Large intestine (tissue), 3 donors: ENCODE data around the gene AFMID. TPM values are rescaled to one million over a fixed set of nuclear protein-coding genes. Genes with fewer than 3 reads are reported as not detected.

ENCODE experiments used
- DNase-seq, 2 donors: peaks; one replicate each; pipeline versions ENCODE4 v3.0.0 to v3.0.0-alpha.2; 2013
- H3K27ac ChIP-seq: one replicate; pipeline ENCODE4 v1.5.1; 2013; ENCODE audit warnings: low read length
- H3K27me3 ChIP-seq: 2 replicates; pipeline ENCODE4 v1.6.1; 2013; ENCODE audit warnings: low read length; ENCODE audit not compliant: control insufficient read depth, insufficient read depth
- H3K36me3 ChIP-seq: 2 replicates; pipeline ENCODE4 v1.6.1; 2013; ENCODE audit warnings: low read length; ENCODE audit not compliant: control insufficient read depth, insufficient read depth
- H3K4me1 ChIP-seq: one replicate; pipeline ENCODE4 v1.6.1; 2013; ENCODE audit warnings: low read length; ENCODE audit not compliant: control insufficient read depth, insufficient read depth
- H3K4me3 ChIP-seq: one replicate; pipeline ENCODE4 v1.5.1; 2013; ENCODE audit warnings: low read length
- H3K9me3 ChIP-seq: one replicate; pipeline ENCODE4 v1.6.1; 2013; ENCODE audit warnings: mild to moderate bottlenecking, low read depth, low read length, moderate library complexity; ENCODE audit not compliant: control insufficient read depth
- WGBS: methylation state at CpG from one replicate; pipeline ENCODE4 v1.1.5; 2013; ENCODE audit warnings: low lambda C conversion rate; ENCODE audit not compliant: insufficient coverage; 5-methylcytosine and 5-hydroxymethylcytosine counted together
- polyA plus RNA-seq: library from polyadenylated mRNA; unstranded; fragments of 120-200 nt; gene quantifications from one replicate; pipeline ENCODE4 v1.2.1, GENCODE V29; 2013

AFMID gene
- polyA plus RNA-seq, 1 donor, result 50.8 TPM

- H3K4me1 ChIP-seq, result peaks cover 29% of the 10 kb centered on the region
Measured at GRCh38 chr17:78256707-78257591, 69.8 kb downstream of the AFMID start.

More at GRCh38 chr17:78256707-78257591, 69.8 kb downstream of the AFMID start:
- Histone ChIP-seq H3K9me3 (peaks cover 3% of the 10 kb centered on the region), H3K27me3 (no peaks in the 10 kb centered on the region), H3K27ac (no peak overlapping the region), H3K4me3 (no peak overlapping the region), H3K36me3 (no peaks in the 10 kb centered on the region)
- no peak for DNase-seq
- WGBS, result no CpG with 5 or more reads among the region's 18 CpGs

Other genes starting within 250 kb of the AFMID start
- gene TNRC6C, start 228.7 kb upstream of the AFMID start, polyA plus RNA-seq, result 6.5 TPM
- gene TMC6, start 58.6 kb upstream of the AFMID start, polyA plus RNA-seq, result 69.9 TPM
- gene TMC8, start 56.6 kb upstream of the AFMID start, polyA plus RNA-seq, result 7.6 TPM
- 250 TPM for gene C17orf99, start 41.0 kb upstream of the AFMID start, polyA plus RNA-seq
- gene SYNGR2, start 18.8 kb upstream of the AFMID start, polyA plus RNA-seq, result 156 TPM
- 19.7 TPM for gene TK1, start 310 bp upstream of the AFMID start, polyA plus RNA-seq
- gene BIRC5, start 26.9 kb downstream of the AFMID start, polyA plus RNA-seq, result 13.8 TPM
- 0.10 TPM for gene TMEM235, start 44.3 kb downstream of the AFMID start, polyA plus RNA-seq
- gene SOCS3, start 172.7 kb downstream of the AFMID start, polyA plus RNA-seq, result 49.6 TPM
- gene PGS1, start 191.3 kb downstream of the AFMID start, polyA plus RNA-seq, result 40.6 TPM